ENCODE measurements around the gene TUBB1.

TUBB1 gene

DNA sequence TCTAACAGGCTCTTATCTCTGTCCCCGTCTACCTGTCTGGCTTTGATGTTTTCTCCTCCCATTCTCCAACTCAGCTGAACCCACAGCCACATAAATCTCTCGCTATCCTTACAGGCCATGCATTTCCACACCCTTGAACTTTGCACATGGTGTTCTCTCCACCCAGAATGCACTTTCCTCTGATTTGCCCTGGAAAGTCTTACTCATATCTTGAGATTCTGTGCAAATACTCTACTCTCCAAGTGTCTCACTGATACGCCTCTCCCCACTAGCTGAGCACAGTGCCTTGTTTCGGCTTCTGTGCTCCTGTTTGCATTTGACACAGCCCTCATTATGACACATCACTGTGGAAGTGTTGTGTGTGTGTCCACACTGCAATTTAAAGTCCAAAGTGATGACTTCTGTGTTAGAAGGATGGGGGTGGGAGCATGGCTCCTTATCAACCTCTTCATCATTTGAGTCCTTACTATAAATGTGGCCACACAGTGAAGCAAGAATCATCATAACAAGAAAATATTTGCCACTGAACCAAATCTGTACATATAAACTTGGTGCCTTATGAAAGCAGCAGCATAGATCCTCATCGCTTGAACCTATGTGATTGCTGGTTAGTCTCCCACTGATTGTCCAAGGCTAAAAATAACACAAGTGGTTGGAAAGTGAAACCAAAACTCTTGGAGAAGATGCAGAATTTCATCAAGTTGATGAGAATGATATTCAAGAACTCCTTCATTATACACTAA, 28.9 kb downstream of the TUBB1 start:
- peaks cover 16% of the 10 kb centered on the region for H3K27me3 ChIP-seq (ENCODE audit: insufficient read depth, poor library complexity, severe bottlenecking)
- H3K27ac ChIP-seq (replicated peaks): no peak overlapping the region
- DNase-seq (ENCODE audit: low read depth in 1 of 2, low spot score in 1 of 2): no peak
- H3K4me3 ChIP-seq (replicated peaks; ENCODE audit: insufficient read depth, low read length): no peak overlapping the region
- TF ChIP-seq, protein P1, sequence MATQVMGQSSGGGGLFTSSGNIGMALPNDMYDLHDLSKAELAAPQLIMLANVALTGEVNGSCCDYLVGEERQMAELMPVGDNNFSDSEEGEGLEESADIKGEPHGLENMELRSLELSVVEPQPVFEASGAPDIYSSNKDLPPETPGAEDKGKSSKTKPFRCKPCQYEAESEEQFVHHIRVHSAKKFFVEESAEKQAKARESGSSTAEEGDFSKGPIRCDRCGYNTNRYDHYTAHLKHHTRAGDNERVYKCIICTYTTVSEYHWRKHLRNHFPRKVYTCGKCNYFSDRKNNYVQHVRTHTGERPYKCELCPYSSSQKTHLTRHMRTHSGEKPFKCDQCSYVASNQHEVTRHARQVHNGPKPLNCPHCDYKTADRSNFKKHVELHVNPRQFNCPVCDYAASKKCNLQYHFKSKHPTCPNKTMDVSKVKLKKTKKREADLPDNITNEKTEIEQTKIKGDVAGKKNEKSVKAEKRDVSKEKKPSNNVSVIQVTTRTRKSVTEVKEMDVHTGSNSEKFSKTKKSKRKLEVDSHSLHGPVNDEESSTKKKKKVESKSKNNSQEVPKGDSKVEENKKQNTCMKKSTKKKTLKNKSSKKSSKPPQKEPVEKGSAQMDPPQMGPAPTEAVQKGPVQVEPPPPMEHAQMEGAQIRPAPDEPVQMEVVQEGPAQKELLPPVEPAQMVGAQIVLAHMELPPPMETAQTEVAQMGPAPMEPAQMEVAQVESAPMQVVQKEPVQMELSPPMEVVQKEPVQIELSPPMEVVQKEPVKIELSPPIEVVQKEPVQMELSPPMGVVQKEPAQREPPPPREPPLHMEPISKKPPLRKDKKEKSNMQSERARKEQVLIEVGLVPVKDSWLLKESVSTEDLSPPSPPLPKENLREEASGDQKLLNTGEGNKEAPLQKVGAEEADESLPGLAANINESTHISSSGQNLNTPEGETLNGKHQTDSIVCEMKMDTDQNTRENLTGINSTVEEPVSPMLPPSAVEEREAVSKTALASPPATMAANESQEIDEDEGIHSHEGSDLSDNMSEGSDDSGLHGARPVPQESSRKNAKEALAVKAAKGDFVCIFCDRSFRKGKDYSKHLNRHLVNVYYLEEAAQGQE (IDR thresholded peaks at IDR 0.05; ENCODE audit: insufficient replicate concordance, low read depth): no peak
- TF ChIP-seq, protein P2, sequence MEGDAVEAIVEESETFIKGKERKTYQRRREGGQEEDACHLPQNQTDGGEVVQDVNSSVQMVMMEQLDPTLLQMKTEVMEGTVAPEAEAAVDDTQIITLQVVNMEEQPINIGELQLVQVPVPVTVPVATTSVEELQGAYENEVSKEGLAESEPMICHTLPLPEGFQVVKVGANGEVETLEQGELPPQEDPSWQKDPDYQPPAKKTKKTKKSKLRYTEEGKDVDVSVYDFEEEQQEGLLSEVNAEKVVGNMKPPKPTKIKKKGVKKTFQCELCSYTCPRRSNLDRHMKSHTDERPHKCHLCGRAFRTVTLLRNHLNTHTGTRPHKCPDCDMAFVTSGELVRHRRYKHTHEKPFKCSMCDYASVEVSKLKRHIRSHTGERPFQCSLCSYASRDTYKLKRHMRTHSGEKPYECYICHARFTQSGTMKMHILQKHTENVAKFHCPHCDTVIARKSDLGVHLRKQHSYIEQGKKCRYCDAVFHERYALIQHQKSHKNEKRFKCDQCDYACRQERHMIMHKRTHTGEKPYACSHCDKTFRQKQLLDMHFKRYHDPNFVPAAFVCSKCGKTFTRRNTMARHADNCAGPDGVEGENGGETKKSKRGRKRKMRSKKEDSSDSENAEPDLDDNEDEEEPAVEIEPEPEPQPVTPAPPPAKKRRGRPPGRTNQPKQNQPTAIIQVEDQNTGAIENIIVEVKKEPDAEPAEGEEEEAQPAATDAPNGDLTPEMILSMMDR (IDR thresholded peaks at IDR 0.05; ENCODE audit: insufficient read depth, low read length): no peak
- TF ChIP-seq GABPA (IDR thresholded peaks at IDR 0.05; ENCODE audit: low read depth) (no peak), SPI1 (IDR thresholded peaks at IDR 0.05; ENCODE audit: borderline replicate concordance, low read depth) (no peak), POLR2AphosphoS5 (IDR thresholded peaks at IDR 0.05; ENCODE audit: low read depth) (no peak)

DNA sequence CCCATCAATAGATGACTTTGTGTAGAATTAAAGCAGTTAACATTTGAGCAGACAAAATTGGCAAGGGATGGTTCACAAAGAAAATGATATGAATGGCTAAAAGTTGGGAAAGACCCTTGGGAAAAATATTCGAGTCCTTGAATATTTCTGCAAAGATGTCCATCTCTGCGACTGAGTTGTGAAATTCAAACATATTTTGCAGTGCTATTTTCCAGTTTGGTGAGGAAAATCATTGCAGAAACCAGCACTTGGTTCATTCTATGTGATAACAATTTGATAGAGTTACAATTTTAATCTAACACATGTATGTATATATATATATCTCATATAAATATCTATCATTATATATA, 29.4 kb downstream of the TUBB1 start:
- no peak for TF ChIP-seq GABPA (IDR thresholded peaks at IDR 0.05; ENCODE audit: low read depth)
- TF ChIP-seq, protein P1 (IDR thresholded peaks at IDR 0.05; ENCODE audit: insufficient replicate concordance, low read depth): no peak
- TF ChIP-seq, protein P2 (IDR thresholded peaks at IDR 0.05; ENCODE audit: insufficient read depth, low read length): no peak
- no peak for TF ChIP-seq POLR2AphosphoS5 (IDR thresholded peaks at IDR 0.05; ENCODE audit: low read depth)
- no peak for TF ChIP-seq SPI1 (IDR thresholded peaks at IDR 0.05; ENCODE audit: borderline replicate concordance, low read depth)
- Histone ChIP-seq H3K4me3 (replicated peaks; ENCODE audit: insufficient read depth, low read length) (no peak overlapping the region), H3K27me3 (ENCODE audit: insufficient read depth, poor library complexity, severe bottlenecking) (peaks cover 16% of the 10 kb centered on the region), H3K27ac (replicated peaks) (no peak overlapping the region)
- no peak for DNase-seq (ENCODE audit: low read depth in 1 of 2, low spot score in 1 of 2)

DNA sequence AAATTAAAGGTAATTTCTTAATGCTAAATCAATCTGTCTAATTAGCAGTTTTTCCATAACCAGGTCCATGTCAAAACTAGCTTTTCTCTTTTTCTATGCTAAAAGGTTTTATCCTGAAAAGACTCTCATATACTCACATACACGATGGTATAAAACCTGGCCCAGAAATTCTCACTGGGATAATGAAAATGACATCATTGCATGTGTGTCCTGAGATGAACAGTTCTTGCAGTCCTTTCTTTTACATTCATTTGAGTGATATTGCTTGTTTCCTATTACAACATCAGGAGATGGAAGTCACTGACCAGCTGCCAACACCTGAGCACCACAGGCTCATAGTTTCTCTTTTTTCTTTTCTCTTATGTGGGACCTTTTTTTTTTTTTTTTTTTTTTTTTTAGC, 31.2 kb downstream of the TUBB1 start:
- Histone ChIP-seq H3K27ac (replicated peaks) (no peak overlapping the region), H3K4me3 (replicated peaks; ENCODE audit: insufficient read depth, low read length) (no peak overlapping the region), H3K27me3 (ENCODE audit: insufficient read depth, poor library complexity, severe bottlenecking) (peaks cover 19% of the 10 kb centered on the region)
- TF ChIP-seq, protein P1 (IDR thresholded peaks at IDR 0.05; ENCODE audit: insufficient replicate concordance, low read depth): no peak
- DNase-seq (ENCODE audit: low read depth in 1 of 2, low spot score in 1 of 2): no peak

Data from HL-60 (cell line).